Transverse colon (tissue), 3 donors: Measurements from ENCODE around the gene JAK2.

ENCODE experiments used
- CTCF ChIP-seq, 5 experiments: fragments of 200-600 bp in 3 of 5; fragments of 450-650 bp in 2 of 5; sonication (generic) in 3 of 5; IDR thresholded peaks; 1 replicate in 2 of 5; 2 replicates in 3 of 5; pipeline ENCODE4 v1.5.1; 2016 to 2017; ENCODE audit warnings: antibody characterized with exemption in 5 of 5, inconsistent platforms in 3 of 5, mild to moderate bottlenecking in 2 of 5, moderate library complexity in 1 of 5
- EP300 ChIP-seq: sonication (generic); formaldehyde crosslinking; IDR thresholded peaks from one replicate; pipeline ENCODE4 v1.6.1; 2017; ENCODE audit warnings: antibody characterized with exemption, low read depth

- TF ChIP-seq CTCF (IDR thresholded peaks at IDR 0.05), result no peak
- no peak for TF ChIP-seq EP300
Measured at GRCh38 chr9:4994166-4994890, 9.3 kb downstream of the JAK2 start.
